GM19438 (cell line): ENCODE data around the gene CCDC28B.

Experiments used
- ATAC-seq: cut with Tn5 transposase; IDR thresholded peaks from one replicate; pipeline ENCODE4 v1.9.1; 2021; ENCODE audit warnings: low read depth; ENCODE audit not compliant: unreplicated experiment

CCDC28B gene

DNA sequence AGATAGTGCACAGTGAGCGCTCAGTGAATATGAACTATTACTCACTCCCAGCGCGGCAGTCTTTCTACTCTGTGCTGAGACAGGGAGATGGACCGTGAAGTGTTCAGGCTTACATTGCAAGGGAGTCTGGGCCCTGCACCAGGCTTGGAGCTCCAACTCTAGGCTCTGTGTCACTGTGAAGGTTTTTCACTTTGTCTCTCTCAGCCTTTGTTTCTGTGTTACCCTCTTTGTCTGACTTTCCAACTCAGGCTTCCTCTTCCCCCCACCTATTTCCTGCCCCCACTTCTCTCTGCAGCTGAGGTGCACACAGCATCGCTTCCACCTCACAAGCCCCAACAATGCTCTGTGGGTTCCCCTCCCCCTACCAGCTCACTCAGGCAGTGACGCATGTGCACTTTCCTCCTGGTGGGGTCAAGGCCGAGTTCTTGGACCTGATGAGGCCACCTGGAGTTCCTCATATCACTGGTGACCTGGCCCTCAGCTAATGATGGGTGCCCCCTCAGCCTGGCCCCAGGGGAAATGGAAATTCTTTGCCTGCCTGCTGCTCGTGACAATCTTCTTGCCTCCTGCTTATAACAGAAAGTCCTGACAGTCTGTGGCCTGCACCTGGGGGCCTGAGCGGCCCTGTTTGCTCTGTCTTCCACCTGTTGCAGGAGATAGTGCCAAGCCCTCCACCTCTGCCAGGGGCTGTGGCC lies 49.6 kb downstream of the CCDC28B start:
- ATAC-seq = peak; percentile 53

DNA sequence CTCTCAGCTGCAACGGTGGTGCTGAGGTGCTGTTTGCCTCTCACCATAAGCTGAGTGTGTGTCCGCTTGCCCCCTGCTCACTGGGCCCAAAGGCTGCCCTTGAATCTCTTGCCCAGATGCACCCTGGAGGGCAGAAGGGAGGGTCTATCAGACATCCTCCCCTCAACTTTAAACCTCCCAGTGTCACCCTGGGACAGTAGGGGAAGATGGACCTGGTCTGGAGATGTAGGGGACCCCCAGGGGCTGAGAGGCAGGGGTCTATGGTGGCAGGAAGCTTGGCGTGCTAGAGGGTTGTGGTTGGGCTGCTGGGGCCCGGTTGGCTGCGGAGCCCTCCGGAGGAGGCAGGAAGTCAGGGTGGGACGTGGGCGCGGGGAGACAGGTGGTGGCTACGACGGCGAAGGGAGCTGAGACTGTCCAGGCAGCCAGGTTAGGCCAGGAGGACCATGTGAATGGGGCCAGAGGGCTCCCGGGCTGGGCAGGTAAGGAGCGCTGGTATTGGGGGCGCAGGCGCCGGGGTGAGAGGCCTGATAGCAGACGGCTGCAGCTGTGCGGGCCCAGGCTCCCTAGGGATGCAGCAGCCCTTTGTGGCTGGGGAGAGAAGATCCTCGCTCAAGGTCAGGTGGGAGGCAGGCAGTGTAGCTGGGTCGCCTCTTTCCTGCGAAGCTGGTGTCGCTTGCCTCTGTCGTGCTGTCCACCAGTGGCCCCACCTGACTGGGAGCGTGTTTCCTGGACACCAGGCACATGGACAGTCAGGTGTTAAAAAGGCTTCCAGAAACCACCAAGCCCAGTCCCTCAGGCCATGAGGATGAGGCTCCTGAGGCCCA lies 50.7 kb downstream of the CCDC28B start, which contains the start of gene LCK:
LCK (plus strand) TSS at position 373 of the 824 bp plus-strand sequence. CDS start 23,065 bp downstream, outside the sequence.
- ATAC-seq = no peak
